Measurements from ENCODE around the gene PALLD. TPM values are rescaled to one million over a fixed set of nuclear protein-coding genes. Genes with fewer than 3 reads are reported as not detected.

PALLD gene
- total RNA-seq, 1 experiment from 2014 or later, result 18.3 TPM

- no peak overlapping the region for H3T11ph ChIP-seq (ENCODE audit: low read length)
- H3K14ac ChIP-seq (ENCODE audit: insufficient read depth, low read length), result no peak overlapping the region
- Mint-ChIP-seq H3K27ac (no peak overlapping the region), H3K27me3 (ENCODE audit: low read depth) (peaks cover 25% of the 10 kb centered on the region), H3K36me3 (ENCODE audit: insufficient read depth in 1 of 3, low read depth in 3 of 3) (no peaks in the 10 kb centered on the region; a peak in 1 of 7 replicates), H3K4me3 (no peak overlapping the region), H3K4me1 (peaks cover 22 to 30% of the 10 kb centered on the region in 2 experiments), H3K9me3 (no peaks in the 10 kb centered on the region; a peak in 1 of 5 replicates)
- no peak overlapping the region for H3K18ac ChIP-seq (ENCODE audit: insufficient read length, low read depth, low read length)
- no peak overlapping the region for H3K23ac ChIP-seq (ENCODE audit: insufficient read length, low read depth, low read length)
- no peak overlapping the region for H2BK20ac ChIP-seq (ENCODE audit: low read depth, low read length, poor library complexity, severe bottlenecking)
- H3K4ac ChIP-seq (ENCODE audit: low read depth, low read length), result no peak overlapping the region
- no peaks in the 10 kb centered on the region for H4K20me1 ChIP-seq (ENCODE audit: control insufficient read depth, insufficient read depth, insufficient read length)
- peaks cover 6% of the 10 kb centered on the region; the same call in 1 of the 2 replicates for H3K27me3 ChIP-seq (ENCODE audit: insufficient read depth, low read length)
- H3K56ac ChIP-seq (ENCODE audit: insufficient read length, low read depth, low read length), result no peak overlapping the region
- H2BK5ac ChIP-seq (ENCODE audit: insufficient read length, low read length), result no peak overlapping the region
- DNase-seq, result no peak
- H4K8ac ChIP-seq (replicated peaks; ENCODE audit: insufficient read length, low read depth, low read length), result no peak overlapping the region
- no peaks in the 10 kb centered on the region for H3K79me1 ChIP-seq (ENCODE audit: insufficient read depth, low read depth, low read length, poor library complexity, severe bottlenecking)
- H3K4me1 ChIP-seq (ENCODE audit: insufficient read depth, low read length), result no peaks in the 10 kb centered on the region
- H2AFZ ChIP-seq (ENCODE audit: low read length), result no peak overlapping the region
- H3K27ac ChIP-seq (ENCODE audit: insufficient read length, low read depth, low read length), result no peak overlapping the region
- H3K9me3 ChIP-seq (ENCODE audit: control insufficient read depth, low read depth, low read length), result no peaks in the 10 kb centered on the region
- no peak overlapping the region for H2BK15ac ChIP-seq (ENCODE audit: low read depth, low read length)
- H4K5ac ChIP-seq (ENCODE audit: insufficient read length, low read depth, low read length), result no peak overlapping the region
- H4K91ac ChIP-seq (ENCODE audit: insufficient read length, low read depth, low read length), result no peak overlapping the region
- WGBS (ENCODE audit: extremely low coverage, insufficient read length, low lambda C conversion rate), result no CpG with 5 or more reads among the region's 3 CpGs
- no peak overlapping the region for H3K4me2 ChIP-seq (ENCODE audit: insufficient read depth, insufficient read length, low read length)
- no peak overlapping the region for H2AK5ac ChIP-seq (ENCODE audit: insufficient read length, low read length)
- H3K79me2 ChIP-seq (ENCODE audit: insufficient read depth, low read length), result no peaks in the 10 kb centered on the region
- H3K23me2 ChIP-seq (ENCODE audit: insufficient read length, low read depth, low read length, poor library complexity, severe bottlenecking), result peaks cover 3% of the 10 kb centered on the region
- H2BK120ac ChIP-seq (ENCODE audit: low read depth, low read length, poor library complexity, severe bottlenecking), result no peak overlapping the region
- H2BK12ac ChIP-seq (ENCODE audit: insufficient read length, low read depth, low read length), result no peak overlapping the region
- no peak overlapping the region for H3K9ac ChIP-seq (ENCODE audit: extremely low read depth, insufficient read length, low read length)
- TF ChIP-seq CTCF (conservative IDR thresholded peaks at IDR 0.05), result no peak
Observed at GRCh38 chr4:168826620-168827019, 329.8 kb downstream of the PALLD start.

All from H9 (cell line).